OCI-LY7 (cell line): ENCODE results near the gene LPCAT1.

ENCODE experiments used
- CTCF ChIP-seq: fragments of 200-600 bp; sonication (generic); conservative IDR thresholded peaks from 2 replicates; pipeline ENCODE4 v1.5.1; 2014; ENCODE audit warnings: mild to moderate bottlenecking, antibody characterized with exemption, low read length, moderate library complexity, mixed read lengths
- EZH2phosphoT487 ChIP-seq: fragments of 200-600 bp; sonication (generic); IDR thresholded peaks from 2 replicates; pipeline ENCODE4 v1.6.1; 2018; ENCODE audit warnings: low read depth, borderline replicate concordance, mild to moderate bottlenecking, mixed run types, antibody characterized with exemption, low read length, moderate library complexity, mixed read lengths

DNA sequence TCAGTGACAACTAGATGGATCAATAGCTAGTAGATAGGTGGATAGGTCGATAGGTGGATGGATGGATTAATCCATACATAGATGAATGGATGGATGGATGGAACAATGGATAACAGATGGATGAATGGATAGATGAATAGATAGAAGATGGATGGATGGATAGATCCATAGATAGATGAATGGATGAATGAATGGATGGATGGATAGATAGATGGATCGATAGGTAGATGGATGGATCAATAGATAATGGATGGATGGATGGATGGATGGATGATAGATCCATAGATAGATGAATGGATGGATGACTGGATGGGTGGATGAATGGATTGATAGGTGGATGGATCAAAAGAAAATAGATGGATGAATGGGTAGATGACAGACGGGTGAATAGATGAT is 83.7 kb downstream of the LPCAT1 start:
- TF ChIP-seq CTCF (no peak), EZH2phosphoT487 (no peak)
